Measurements from ENCODE around the gene NEK10.
A peak's percentile ranks its signal among the peaks of the same experiment; 100 is the strongest.
"Not testable (repeated sequence)": the region's sequence is repeated elsewhere in the genome, so short reads cannot be mapped to it uniquely, and the experiment has no call there.

The NEK10 gene
- total RNA-seq = 1.2 to 2.5 (median 2.3) reads per million in 3 donors

- H3K4me1 ChIP-seq (ENCODE audit: control insufficient read depth, insufficient read depth, low read length, poor library complexity, severe bottlenecking) = peaks cover 6% of the 10 kb centered on the region
- no peaks in the 10 kb centered on the region for H3K27me3 ChIP-seq (replicated peaks; ENCODE audit: control insufficient read depth, insufficient read depth, low read length, poor library complexity, severe bottlenecking)
- H3K27ac ChIP-seq (ENCODE audit: insufficient read depth, low read length, poor library complexity, severe bottlenecking) = peak within 1 kb of the TSS; percentile 52
Measured at GRCh38 chr3:27368831-27369607, at the start of gene NEK10. NEK10 (minus strand) TSS chr3:27369383; CDS start chr3:27352882, 16,501 bp downstream.

DNA sequence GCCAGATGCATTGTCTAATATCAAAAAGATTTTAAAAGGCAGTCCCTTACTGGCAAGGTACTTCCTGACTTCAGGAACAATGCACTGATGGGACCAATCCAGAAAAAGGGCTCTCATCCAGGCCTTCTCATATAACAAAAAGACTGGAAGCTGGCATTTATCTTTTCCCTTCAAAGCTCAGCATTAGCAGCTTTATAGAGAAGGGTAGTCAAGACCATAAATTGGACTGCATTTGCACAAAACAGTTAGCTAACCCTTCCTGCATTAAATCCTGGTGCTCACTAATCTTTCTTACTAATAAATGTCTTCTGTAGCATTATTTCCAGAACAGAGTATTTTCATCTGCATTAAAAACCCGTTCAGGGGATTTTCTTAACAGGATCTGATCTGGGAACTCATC is 46.0 kb upstream of the NEK10 start:
- Histone ChIP-seq H3K9me3 (ENCODE audit: control insufficient read depth, low read length) (no peaks in the 10 kb centered on the region), H3K36me3 (ENCODE audit: control insufficient read depth, insufficient read depth, low read length) (peaks cover 27% of the 10 kb centered on the region), H3K27me3 (replicated peaks; ENCODE audit: control insufficient read depth, insufficient read depth, low read length, poor library complexity, severe bottlenecking) (no peaks in the 10 kb centered on the region), H3K4me3 (ENCODE audit: insufficient read depth, low read depth, low read length, poor library complexity, severe bottlenecking) (no peak overlapping the region), H3K27ac (ENCODE audit: insufficient read depth, low read length, poor library complexity, severe bottlenecking) (no peak overlapping the region), H3K4me1 (ENCODE audit: control insufficient read depth, insufficient read depth, low read length, poor library complexity, severe bottlenecking) (no peaks in the 10 kb centered on the region)
- no peak for DNase-seq

More at GRCh38 chr3:27368831-27369607, at the start of gene NEK10:
- no peaks in the 10 kb centered on the region for H3K9me3 ChIP-seq (ENCODE audit: control insufficient read depth, low read length)
- DNase-seq = peak; percentile 82 to 87 (median 87)
- no peaks in the 10 kb centered on the region for H3K36me3 ChIP-seq (ENCODE audit: control insufficient read depth, insufficient read depth, low read length)
- peak within 1 kb of the TSS; percentile 94 for H3K4me3 ChIP-seq (ENCODE audit: insufficient read depth, low read depth, low read length, poor library complexity, severe bottlenecking)

- Histone ChIP-seq H3K4me3 (ENCODE audit: insufficient read depth, low read depth, low read length, poor library complexity, severe bottlenecking) (no peak overlapping the region), H3K36me3 (ENCODE audit: control insufficient read depth, insufficient read depth, low read length) (peaks cover 43% of the 10 kb centered on the region), H3K27ac (ENCODE audit: insufficient read depth, low read length, poor library complexity, severe bottlenecking) (no peak overlapping the region), H3K4me1 (ENCODE audit: control insufficient read depth, insufficient read depth, low read length, poor library complexity, severe bottlenecking) (no peaks in the 10 kb centered on the region), H3K9me3 (ENCODE audit: control insufficient read depth, low read length) (no peaks in the 10 kb centered on the region), H3K27me3 (replicated peaks; ENCODE audit: control insufficient read depth, insufficient read depth, low read length, poor library complexity, severe bottlenecking) (no peaks in the 10 kb centered on the region)
- no peak for DNase-seq
Measured at GRCh38 chr3:27392950-27393679, 23.9 kb upstream of the NEK10 start.

GRCh38 chr3:27392414-27392813 is 23.2 kb upstream of the NEK10 start:
- not testable (repeated sequence) for H3K4me1 ChIP-seq (ENCODE audit: control insufficient read depth, insufficient read depth, low read length, poor library complexity, severe bottlenecking); H3K4me3 ChIP-seq (ENCODE audit: insufficient read depth, low read depth, low read length, poor library complexity, severe bottlenecking); H3K9me3 ChIP-seq (ENCODE audit: control insufficient read depth, low read length); DNase-seq; H3K27ac ChIP-seq (ENCODE audit: insufficient read depth, low read length, poor library complexity, severe bottlenecking); H3K27me3 ChIP-seq (replicated peaks; ENCODE audit: control insufficient read depth, insufficient read depth, low read length, poor library complexity, severe bottlenecking)
- H3K36me3 ChIP-seq (ENCODE audit: control insufficient read depth, insufficient read depth, low read length) = peaks cover 37% of the 10 kb centered on the region

DNA sequence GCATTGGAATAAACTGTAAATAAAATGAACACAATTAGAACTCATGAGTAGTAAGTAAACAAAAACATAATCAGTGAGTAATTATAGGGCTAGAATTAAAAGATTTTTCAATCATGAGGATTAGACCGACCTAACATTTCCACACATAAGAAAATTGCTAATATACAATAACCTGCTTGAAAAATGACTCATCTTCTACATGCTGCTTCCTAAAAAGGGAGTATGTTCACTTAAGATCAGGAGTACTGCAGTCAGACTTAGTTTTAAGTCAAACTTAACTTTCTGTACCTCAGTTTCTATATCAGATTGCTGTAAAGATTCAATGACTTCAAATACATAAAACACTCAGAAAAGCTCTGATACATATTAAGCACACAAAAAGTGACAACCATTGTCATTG is 22.6 kb upstream of the NEK10 start:
- DNase-seq = no peak
- Histone ChIP-seq H3K4me1 (ENCODE audit: control insufficient read depth, insufficient read depth, low read length, poor library complexity, severe bottlenecking) (no peaks in the 10 kb centered on the region), H3K4me3 (ENCODE audit: insufficient read depth, low read depth, low read length, poor library complexity, severe bottlenecking) (no peak overlapping the region), H3K36me3 (ENCODE audit: control insufficient read depth, insufficient read depth, low read length) (peaks cover 34% of the 10 kb centered on the region), H3K9me3 (ENCODE audit: control insufficient read depth, low read length) (no peaks in the 10 kb centered on the region), H3K27ac (ENCODE audit: insufficient read depth, low read length, poor library complexity, severe bottlenecking) (no peak overlapping the region), H3K27me3 (replicated peaks; ENCODE audit: control insufficient read depth, insufficient read depth, low read length, poor library complexity, severe bottlenecking) (no peaks in the 10 kb centered on the region)

GRCh38 chr3:27387625-27388024 is 18.4 kb upstream of the NEK10 start:
- Histone ChIP-seq H3K4me3 (ENCODE audit: insufficient read depth, low read depth, low read length, poor library complexity, severe bottlenecking) (no peak overlapping the region), H3K9me3 (ENCODE audit: control insufficient read depth, low read length) (no peaks in the 10 kb centered on the region), H3K27me3 (replicated peaks; ENCODE audit: control insufficient read depth, insufficient read depth, low read length, poor library complexity, severe bottlenecking) (no peaks in the 10 kb centered on the region), H3K4me1 (ENCODE audit: control insufficient read depth, insufficient read depth, low read length, poor library complexity, severe bottlenecking) (no peaks in the 10 kb centered on the region), H3K36me3 (ENCODE audit: control insufficient read depth, insufficient read depth, low read length) (peaks cover 49% of the 10 kb centered on the region), H3K27ac (ENCODE audit: insufficient read depth, low read length, poor library complexity, severe bottlenecking) (no peak overlapping the region)
- no peak for DNase-seq

- peaks cover 45% of the 10 kb centered on the region for H3K36me3 ChIP-seq (ENCODE audit: control insufficient read depth, insufficient read depth, low read length)
- no peak for DNase-seq
Measured at GRCh38 chr3:27385504-27385903, 16.3 kb upstream of the NEK10 start.

GRCh38 chr3:27384191-27384590 is 15.0 kb upstream of the NEK10 start:
- Histone ChIP-seq H3K27me3 (replicated peaks; ENCODE audit: control insufficient read depth, insufficient read depth, low read length, poor library complexity, severe bottlenecking) (no peaks in the 10 kb centered on the region), H3K4me1 (ENCODE audit: control insufficient read depth, insufficient read depth, low read length, poor library complexity, severe bottlenecking) (no peaks in the 10 kb centered on the region), H3K36me3 (ENCODE audit: control insufficient read depth, insufficient read depth, low read length) (peaks cover 41% of the 10 kb centered on the region), H3K27ac (ENCODE audit: insufficient read depth, low read length, poor library complexity, severe bottlenecking) (no peak overlapping the region), H3K4me3 (ENCODE audit: insufficient read depth, low read depth, low read length, poor library complexity, severe bottlenecking) (no peak overlapping the region), H3K9me3 (ENCODE audit: control insufficient read depth, low read length) (no peaks in the 10 kb centered on the region)
- no peak for DNase-seq

More at GRCh38 chr3:27385504-27385903, 16.3 kb upstream of the NEK10 start:
- Histone ChIP-seq H3K9me3 (ENCODE audit: control insufficient read depth, low read length) (no peaks in the 10 kb centered on the region), H3K27me3 (replicated peaks; ENCODE audit: control insufficient read depth, insufficient read depth, low read length, poor library complexity, severe bottlenecking) (no peaks in the 10 kb centered on the region), H3K4me1 (ENCODE audit: control insufficient read depth, insufficient read depth, low read length, poor library complexity, severe bottlenecking) (no peaks in the 10 kb centered on the region), H3K4me3 (ENCODE audit: insufficient read depth, low read depth, low read length, poor library complexity, severe bottlenecking) (no peak overlapping the region), H3K27ac (ENCODE audit: insufficient read depth, low read length, poor library complexity, severe bottlenecking) (no peak overlapping the region)

GRCh38 chr3:27380433-27381357 is 11.5 kb upstream of the NEK10 start:
- H3K27me3 ChIP-seq (replicated peaks; ENCODE audit: control insufficient read depth, insufficient read depth, low read length, poor library complexity, severe bottlenecking) = no peaks in the 10 kb centered on the region
- no peak for DNase-seq
- H3K4me1 ChIP-seq (ENCODE audit: control insufficient read depth, insufficient read depth, low read length, poor library complexity, severe bottlenecking) = no peaks in the 10 kb centered on the region
- H3K4me3 ChIP-seq (ENCODE audit: insufficient read depth, low read depth, low read length, poor library complexity, severe bottlenecking) = no peak overlapping the region
- H3K27ac ChIP-seq (ENCODE audit: insufficient read depth, low read length, poor library complexity, severe bottlenecking) = no peak overlapping the region
- no peaks in the 10 kb centered on the region for H3K9me3 ChIP-seq (ENCODE audit: control insufficient read depth, low read length)
- peaks cover 37% of the 10 kb centered on the region for H3K36me3 ChIP-seq (ENCODE audit: control insufficient read depth, insufficient read depth, low read length)
